ENCODE measurements around the gene ERVH48-1.
"Not testable (repeated sequence)": the region's sequence is repeated elsewhere in the genome, so short reads cannot be mapped to it uniquely, and the experiment has no call there.

GRCh38 chr21:42875811-42876210 lies 49.6 kb downstream of the ERVH48-1 start:
- TF ChIP-seq POLR2A (IDR thresholded peaks at IDR 0.05); CTCF (IDR thresholded peaks at IDR 0.05 in 4 of 5, conservative IDR thresholded peaks at IDR 0.05 in 1 of 5): not testable (repeated sequence)

Measured in gastrocnemius medialis (tissue), 4 donors.